MCF 10A (cell line): ENCODE results near the gene GOLGA5. TPM values are rescaled to one million over a fixed set of nuclear protein-coding genes. Genes with fewer than 3 reads are reported as not detected.
"Not testable (repeated sequence)": the region's sequence is repeated elsewhere in the genome, so short reads cannot be mapped to it uniquely, and the experiment has no call there.

ENCODE experiments used
- BruUV-seq: library from RNA; stranded (reverse); fragments of 400-500 nt; replicated peaks from 2 replicates; lab custom pipeline; 2021; lab: Mats Ljungman, UMichigan
- CTCF ChIA-PET: fragments of 300-600 bp; sonication (Branson Sonifier 250); formaldehyde crosslinking; extraction: SDS; loops from one replicate; lab custom pipeline; 2021; ENCODE audit warnings: antibody characterized with exemption, inconsistent platforms; lab: Yijun Ruan, JAX
- POLR2A ChIA-PET: fragments of 300-600, 350-650 bp; sonication (Branson Sonifier 250); formaldehyde crosslinking; extraction: SDS; loops from one replicate; lab custom pipeline; 2020; ENCODE audit warnings: antibody characterized with exemption, inconsistent platforms; lab: Yijun Ruan, JAX
- DNase-seq: peaks from one replicate; pipeline ENCODE4 v3.0.0-alpha.2; 2018; ENCODE audit not compliant: unreplicated experiment
- H3K27ac Mint-ChIP-seq: one replicate; pipeline ENCODE4 v1.8.0; 2022; ENCODE audit warnings: mild to moderate bottlenecking, low read depth, mixed read lengths; ENCODE audit not compliant: unreplicated experiment
- H3K27me3 Mint-ChIP-seq: one replicate; pipeline ENCODE4 v1.8.0; 2022; ENCODE audit warnings: mixed read lengths; ENCODE audit not compliant: insufficient read depth, unreplicated experiment
- H3K36me3 Mint-ChIP-seq: one replicate; pipeline ENCODE4 v1.8.0; 2022; ENCODE audit warnings: mild to moderate bottlenecking, moderate library complexity, mixed read lengths; ENCODE audit not compliant: insufficient read depth, unreplicated experiment
- H3K4me1 Mint-ChIP-seq: one replicate; pipeline ENCODE4 v1.8.0; 2022; ENCODE audit warnings: mixed read lengths; ENCODE audit not compliant: insufficient read depth, unreplicated experiment
- H3K4me3 Mint-ChIP-seq: one replicate; pipeline ENCODE4 v1.8.0; 2022; ENCODE audit warnings: mild to moderate bottlenecking, moderate library complexity, mixed read lengths; ENCODE audit not compliant: unreplicated experiment
- H3K9me3 Mint-ChIP-seq: one replicate; pipeline ENCODE4 v1.8.0; 2022; ENCODE audit warnings: mixed read lengths; ENCODE audit not compliant: unreplicated experiment
- CTCF ChIP-seq: fragments of 200-600 bp; IDR thresholded peaks from one replicate; pipeline ENCODE4 v1.8.0; 2022; ENCODE audit warnings: antibody characterized with exemption, mild to moderate bottlenecking; ENCODE audit not compliant: unreplicated experiment
- intact Hi-C: fragments of 100-400 bp; cut with micrococcal nuclease; formaldehyde crosslinking; loops from 2 replicates; pipeline ENCODE4 v1.14.1; 2022
- total RNA-seq: library from RNA; stranded (reverse); gene quantifications from 2 replicates; pipeline ENCODE4 v1.2.3, GENCODE V29; 2022

The GOLGA5 gene
- total RNA-seq, 1 experiment from 2014 or later, result 64.8 TPM

- POLR2A ChIA-PET, result no interaction called here
- intact Hi-C loops, result no loop called here
- DNase-seq, result no peak
Observed at GRCh38 chr14:92774572-92774971, 19.5 kb upstream of the GOLGA5 start.

GRCh38 chr14:92775292-92775691, 18.8 kb upstream of the GOLGA5 start:
- H3K4me1 Mint-ChIP-seq, POLR2A ChIA-PET, H3K27ac Mint-ChIP-seq, H3K36me3 Mint-ChIP-seq, H3K27me3 Mint-ChIP-seq, DNase-seq, H3K4me3 Mint-ChIP-seq, intact Hi-C loops, BruUV-seq, H3K9me3 Mint-ChIP-seq: not testable (repeated sequence)
- CTCF ChIA-PET, result interaction anchor here (0.6 kb wide), 2 partner anchors 54 to 60 kb away, joined by 4 to 5 read pairs; no protein-coding TSS in a partner anchor

More at GRCh38 chr14:92774572-92774971, 19.5 kb upstream of the GOLGA5 start:
- CTCF ChIA-PET, result no interaction called here
- Mint-ChIP-seq H3K36me3 (no peaks in the 10 kb centered on the region), H3K4me3 (no peak overlapping the region), H3K9me3 (no peaks in the 10 kb centered on the region), H3K27ac (no peak overlapping the region), H3K27me3 (no peaks in the 10 kb centered on the region), H3K4me1 (no peaks in the 10 kb centered on the region)
- BruUV-seq, result no TSS peak
- TF ChIP-seq CTCF, result no peak

- H3K4me3 Mint-ChIP-seq, DNase-seq, H3K27me3 Mint-ChIP-seq, H3K4me1 Mint-ChIP-seq, intact Hi-C loops, H3K36me3 Mint-ChIP-seq, H3K9me3 Mint-ChIP-seq, H3K27ac Mint-ChIP-seq, BruUV-seq: not testable (repeated sequence)
- POLR2A ChIA-PET, result interaction anchor here (0.7 kb wide), 1 partner anchor 215 kb away, joined by 3 read pairs; no protein-coding TSS in a partner anchor
- CTCF ChIA-PET, result interaction anchor here (1.1 kb wide), 1 partner anchor 65 kb away, joined by 3 read pairs; no protein-coding TSS in a partner anchor
Observed at GRCh38 chr14:92778868-92779565, 15.1 kb upstream of the GOLGA5 start.

GRCh38 chr14:92780444-92781232, 13.5 kb upstream of the GOLGA5 start:
- TF ChIP-seq CTCF, result no peak
- no peaks in the 10 kb centered on the region for H3K9me3 Mint-ChIP-seq
- no peak overlapping the region for H3K27ac Mint-ChIP-seq
- ChIA-PET POLR2A (no interaction called here), CTCF (interaction anchor here (0.5 to 8.6 kb wide), 6 partner anchors 13 to 645 kb away, joined by 3 to 106 read pairs (median 4); no protein-coding TSS in a partner anchor)
- H3K4me1 Mint-ChIP-seq, result peaks cover 4% of the 10 kb centered on the region
- no peaks in the 10 kb centered on the region for H3K27me3 Mint-ChIP-seq
- no peak overlapping the region for H3K4me3 Mint-ChIP-seq
- peak; percentile 8 for DNase-seq
- H3K36me3 Mint-ChIP-seq, result no peaks in the 10 kb centered on the region
- no TSS peak for BruUV-seq
- intact Hi-C loops, result loop anchor here (5.0 kb wide), 1 partner anchor 33 kb away; the partner anchor contains the start of gene LGMN
